ENCODE results near the gene SUPT20H. TPM values are rescaled to one million over a fixed set of nuclear protein-coding genes. Genes with fewer than 3 reads are reported as not detected.

SUPT20H gene
- 26.7 and 33.3 TPM in 2 replicates for total RNA-seq

DNA sequence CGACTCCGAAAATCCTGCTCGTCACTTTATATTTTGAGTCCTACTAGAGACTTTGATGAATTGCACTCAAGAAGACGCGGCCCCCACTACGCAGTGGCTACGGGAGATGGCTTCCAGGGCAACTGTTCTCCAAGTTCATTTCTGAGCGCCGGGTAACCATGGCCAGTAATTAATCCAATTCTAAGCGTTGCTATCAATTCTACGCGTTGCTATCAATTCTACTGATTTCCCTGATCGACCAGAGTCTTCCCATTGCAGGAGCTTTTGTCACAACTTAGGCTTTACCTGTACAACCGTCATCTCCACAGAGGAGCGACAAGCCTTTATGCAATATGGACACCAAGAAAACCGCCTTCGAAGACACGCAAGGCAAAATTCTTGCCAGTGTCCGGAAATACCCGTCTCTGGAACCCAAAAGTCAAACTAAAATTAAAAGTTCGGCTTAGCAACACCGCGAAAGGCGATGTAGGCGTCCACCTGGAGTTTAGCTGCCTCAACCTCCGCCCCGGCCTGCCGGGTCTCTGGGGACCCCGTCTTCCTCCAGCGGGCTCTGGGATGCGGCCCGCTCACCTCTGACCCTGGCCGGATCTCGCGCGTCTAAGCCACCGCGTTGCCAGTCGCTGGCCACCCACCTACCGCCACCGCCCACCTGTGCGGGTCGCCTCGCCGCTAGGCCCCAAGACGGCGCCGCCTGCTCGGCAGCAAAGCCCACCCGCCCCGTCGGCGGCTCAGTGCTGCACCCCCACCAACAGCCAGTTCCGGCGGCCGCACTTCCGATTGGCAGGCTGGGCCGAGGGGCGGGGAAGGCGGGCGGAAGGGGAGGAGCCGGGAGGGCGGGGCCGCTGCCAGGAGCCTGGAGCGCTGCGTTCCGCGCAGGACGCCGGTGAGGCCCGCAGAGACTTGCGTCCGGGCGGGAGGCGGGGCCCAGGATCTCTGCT, at the start of gene SUPT20H:
SUPT20H (minus strand) TSS at position 779 of the 938 bp plus-strand sequence. CDS start 8,198 bp downstream, outside the sequence.
- DNase-seq (ENCODE audit: low read depth in 2 of 2) = peak; percentile 68 to 93

- peak; percentile 48 to 66 for DNase-seq (ENCODE audit: low read depth in 2 of 2)
Observed at GRCh38 chr13:37109051-37109678, 49.7 kb upstream of the SUPT20H start.

GRCh38 chr13:37107868-37108267, 48.4 kb upstream of the SUPT20H start:
- no peak for DNase-seq (ENCODE audit: low read depth in 2 of 2)

GRCh38 chr13:37107456-37107855, 48.0 kb upstream of the SUPT20H start:
- no peak for DNase-seq (ENCODE audit: low read depth in 2 of 2)

- DNase-seq (ENCODE audit: low read depth in 2 of 2) = no peak
Observed at GRCh38 chr13:37106642-37107041, 47.2 kb upstream of the SUPT20H start.

- DNase-seq (ENCODE audit: low read depth in 2 of 2) = no peak
Observed at GRCh38 chr13:37105251-37105714, 45.8 kb upstream of the SUPT20H start, which contains the start of gene CSNK1A1L. Gene CSNK1A1L, minus strand, starts transcription at chr13:37105664. Its CDS starts 408 bp downstream, at chr13:37105256.

DNA sequence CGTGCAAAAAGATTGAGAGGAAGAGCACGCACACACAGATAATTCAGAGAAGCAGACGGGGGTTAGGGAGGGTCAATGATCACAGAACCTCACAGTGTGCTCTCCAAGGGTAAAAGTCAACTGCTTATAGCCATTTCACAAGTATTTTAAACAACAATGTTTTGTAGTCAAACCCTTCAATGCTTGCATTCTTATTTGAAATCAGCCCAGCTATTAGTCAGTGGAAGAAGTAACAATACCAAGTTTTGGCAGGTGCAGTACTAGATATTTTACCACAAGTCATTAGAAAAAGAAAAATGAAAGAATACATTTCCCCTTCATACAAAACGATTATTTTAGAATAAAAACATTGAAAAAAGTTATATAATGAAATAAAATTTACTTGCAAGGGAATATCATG, 43.4 kb upstream of the SUPT20H start:
- DNase-seq (ENCODE audit: low read depth in 2 of 2) = no peak

GRCh38 chr13:37101201-37101600, 41.7 kb upstream of the SUPT20H start:
- DNase-seq (ENCODE audit: low read depth in 2 of 2) = no peak

DNA sequence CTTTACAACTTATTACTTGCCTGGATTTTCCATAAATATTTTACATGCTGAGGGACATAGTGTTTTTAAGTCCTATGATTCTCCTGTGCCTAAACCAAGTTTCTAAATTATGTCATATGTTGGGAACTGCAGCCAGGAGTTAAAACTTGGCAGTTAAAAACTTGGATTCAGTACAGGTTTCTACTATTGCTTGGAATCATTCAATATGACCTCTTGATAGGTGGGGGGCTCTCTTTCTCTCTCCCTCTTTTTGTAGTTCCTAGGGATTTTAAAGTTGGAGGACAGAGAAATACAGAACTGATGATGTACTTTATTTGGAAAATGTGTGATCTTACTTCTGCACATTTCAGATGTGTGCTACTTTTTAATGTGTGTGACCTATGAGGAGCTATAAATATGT, 41.2 kb upstream of the SUPT20H start:
- no peak for DNase-seq (ENCODE audit: low read depth in 2 of 2)

- DNase-seq (ENCODE audit: low read depth in 2 of 2) = no peak
Observed at GRCh38 chr13:37097076-37097475, 37.6 kb upstream of the SUPT20H start.

DNA sequence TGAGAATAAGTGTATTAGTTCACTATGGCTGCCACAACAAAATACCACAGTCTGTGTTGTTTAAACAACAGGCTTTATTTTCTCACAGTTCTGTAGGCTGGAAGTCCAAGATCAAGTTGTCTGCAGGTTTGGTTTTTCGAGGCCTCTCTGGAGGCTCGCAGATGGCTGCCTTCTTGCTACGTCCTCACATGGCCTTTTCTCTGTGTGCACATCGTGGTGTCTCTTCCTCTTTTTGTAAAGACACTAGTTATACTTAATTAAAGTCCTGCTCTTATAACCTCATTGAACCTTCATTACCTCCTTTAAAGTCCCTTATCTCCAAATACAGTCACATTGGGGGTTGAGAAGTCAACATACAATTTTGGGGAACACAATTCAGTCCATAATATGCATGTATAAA, 35.4 kb upstream of the SUPT20H start:
- no peak for DNase-seq (ENCODE audit: low read depth in 2 of 2)

DNA sequence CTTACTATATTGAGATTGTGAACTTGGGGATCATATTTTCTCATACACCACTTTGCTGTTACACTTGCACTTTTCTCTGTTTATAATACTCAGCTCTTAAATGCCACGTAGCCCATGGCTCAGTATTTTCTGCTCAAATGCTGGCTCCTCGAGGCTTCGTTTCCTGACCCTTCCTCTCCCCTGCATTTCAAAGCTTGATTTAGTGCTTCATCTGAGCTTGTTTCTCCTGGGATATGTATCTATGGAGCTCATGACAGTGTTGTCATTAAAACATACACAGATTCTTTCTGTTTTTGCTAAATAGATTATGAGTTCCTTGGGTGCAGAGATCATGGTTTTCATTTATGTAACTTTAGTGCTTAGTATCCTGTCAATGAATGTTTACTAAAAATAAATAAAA, 34.6 kb upstream of the SUPT20H start:
- no peak for DNase-seq (ENCODE audit: low read depth in 2 of 2)

DNA sequence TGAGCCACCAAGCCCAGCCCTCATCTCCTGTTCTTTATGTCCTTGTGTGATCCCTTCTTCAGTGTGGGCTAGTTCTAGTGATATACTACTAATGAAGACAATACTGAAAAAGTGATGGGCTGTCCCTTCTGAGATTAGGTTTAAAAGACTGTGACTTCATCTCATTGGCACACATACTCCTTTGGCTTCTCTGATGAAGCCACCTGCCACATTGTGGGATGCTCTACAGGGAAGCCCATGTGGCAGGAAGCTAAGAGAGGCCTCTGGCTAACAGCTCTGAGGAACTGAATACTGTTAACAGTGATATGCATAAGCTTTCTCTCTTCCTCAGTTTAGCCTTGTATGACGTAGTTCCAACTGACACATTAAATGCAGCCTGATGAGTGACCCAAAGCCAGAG, 32.3 kb upstream of the SUPT20H start:
- DNase-seq (ENCODE audit: low read depth in 2 of 2) = no peak

- no peak for DNase-seq (ENCODE audit: low read depth in 2 of 2)
Observed at GRCh38 chr13:37090912-37091311, 31.4 kb upstream of the SUPT20H start.

GRCh38 chr13:37089495-37089894, 30.0 kb upstream of the SUPT20H start:
- no peak for DNase-seq (ENCODE audit: low read depth in 2 of 2)

- no peak for DNase-seq (ENCODE audit: low read depth in 2 of 2)
Observed at GRCh38 chr13:37087486-37087885, 28.0 kb upstream of the SUPT20H start.

- no peak for DNase-seq (ENCODE audit: low read depth in 2 of 2)
Observed at GRCh38 chr13:37085606-37086005, 26.1 kb upstream of the SUPT20H start.

DNA sequence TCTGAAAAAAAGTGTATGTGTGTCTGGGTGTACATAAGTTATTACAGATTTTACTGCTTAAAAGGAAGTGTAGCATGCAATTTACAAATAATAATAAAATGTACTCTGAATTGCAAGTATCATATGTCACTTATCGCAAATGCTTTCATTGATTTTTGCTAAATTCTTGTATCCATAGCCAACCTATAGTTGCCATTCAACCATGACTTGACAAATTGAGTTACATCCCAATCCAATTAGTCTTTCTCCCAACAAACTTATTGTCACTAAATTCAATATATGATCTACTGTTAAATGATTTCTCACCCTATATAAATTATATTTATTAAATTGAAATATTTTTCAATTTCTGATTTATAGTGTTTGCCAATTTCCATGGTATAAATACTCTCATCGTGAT, 17.3 kb upstream of the SUPT20H start:
- DNase-seq (ENCODE audit: low read depth in 2 of 2) = no peak

GRCh38 chr13:37075164-37075563, 15.7 kb upstream of the SUPT20H start:
- DNase-seq (ENCODE audit: low read depth in 2 of 2) = no peak

DNA sequence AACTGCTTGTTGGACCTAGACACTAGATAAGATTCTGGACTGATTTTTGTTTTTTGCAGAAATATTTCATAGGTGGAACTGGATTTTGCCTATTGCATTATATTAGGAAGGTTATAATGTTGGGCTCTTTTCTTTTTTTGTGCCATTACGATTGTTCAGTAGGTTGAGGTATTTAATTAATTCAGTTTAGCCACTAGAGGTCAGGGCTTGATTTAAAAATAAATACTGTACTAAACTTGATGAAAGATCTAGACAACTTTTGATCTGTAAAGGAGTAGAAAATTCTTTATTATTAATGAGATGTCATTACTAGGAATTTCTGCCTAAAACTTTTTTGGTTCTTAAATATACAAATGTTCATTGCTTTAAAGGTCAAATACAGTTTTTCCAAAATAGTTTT, 15.2 kb upstream of the SUPT20H start:
- peak; percentile 33 to 59 for DNase-seq (ENCODE audit: low read depth in 2 of 2)

GRCh38 chr13:37072024-37072423, 12.5 kb upstream of the SUPT20H start:
- no peak for DNase-seq (ENCODE audit: low read depth in 2 of 2)

GRCh38 chr13:37070956-37071355, 11.5 kb upstream of the SUPT20H start:
- no peak for DNase-seq (ENCODE audit: low read depth in 2 of 2)
